Germinal center (tissue), 1 donor: ENCODE measurements around the gene RND2.

Experiments
- DNase-seq: peaks from one replicate; pipeline ENCODE4 v3.0.0; 2012; ENCODE audit warnings: mixed read lengths, low spot score

RND2 gene

DNA sequence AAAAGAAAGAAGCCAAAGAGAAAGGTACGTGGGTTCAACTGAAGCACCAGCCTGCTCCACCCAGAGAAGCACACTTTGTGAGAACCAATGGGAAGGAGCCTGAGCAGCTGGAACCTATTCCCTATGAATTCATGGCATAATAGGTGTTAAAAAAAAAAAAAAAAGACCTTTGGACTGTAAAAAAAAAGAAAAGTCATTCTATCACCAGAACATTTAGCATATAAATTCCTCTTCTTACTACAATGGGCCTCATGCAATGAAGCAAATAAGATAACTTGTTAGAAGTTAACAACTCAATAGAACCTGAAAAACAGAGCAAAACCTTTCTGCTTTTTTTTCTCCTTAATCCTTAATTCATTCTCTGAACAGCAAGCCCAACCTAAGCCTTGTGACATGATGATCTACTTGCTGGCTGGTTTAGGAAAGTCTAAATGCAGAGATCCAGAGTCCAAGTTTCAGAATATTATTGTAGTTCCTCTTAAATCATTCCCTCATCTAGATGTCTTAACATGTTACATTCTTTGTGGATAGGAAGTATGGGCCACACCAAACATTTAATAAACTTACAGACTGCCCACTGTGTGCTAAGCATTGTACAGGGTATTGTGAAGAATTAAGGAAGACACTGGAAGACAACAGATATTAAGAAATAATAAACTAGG, 54.7 kb downstream of the RND2 start:
- no peak for DNase-seq
